LNCAP (cell line): ENCODE measurements around the gene C3orf22.

Experiments
- CTCF ChIP-seq: fragments of 450-650 bp; IDR thresholded peaks from 2 replicates; pipeline ENCODE4 v1.5.1; 2017; ENCODE audit warnings: mild to moderate bottlenecking

C3orf22 gene

GRCh38 chr3:126543457-126544061 is 15.2 kb downstream of the C3orf22 start:
- TF ChIP-seq CTCF: no peak

DNA sequence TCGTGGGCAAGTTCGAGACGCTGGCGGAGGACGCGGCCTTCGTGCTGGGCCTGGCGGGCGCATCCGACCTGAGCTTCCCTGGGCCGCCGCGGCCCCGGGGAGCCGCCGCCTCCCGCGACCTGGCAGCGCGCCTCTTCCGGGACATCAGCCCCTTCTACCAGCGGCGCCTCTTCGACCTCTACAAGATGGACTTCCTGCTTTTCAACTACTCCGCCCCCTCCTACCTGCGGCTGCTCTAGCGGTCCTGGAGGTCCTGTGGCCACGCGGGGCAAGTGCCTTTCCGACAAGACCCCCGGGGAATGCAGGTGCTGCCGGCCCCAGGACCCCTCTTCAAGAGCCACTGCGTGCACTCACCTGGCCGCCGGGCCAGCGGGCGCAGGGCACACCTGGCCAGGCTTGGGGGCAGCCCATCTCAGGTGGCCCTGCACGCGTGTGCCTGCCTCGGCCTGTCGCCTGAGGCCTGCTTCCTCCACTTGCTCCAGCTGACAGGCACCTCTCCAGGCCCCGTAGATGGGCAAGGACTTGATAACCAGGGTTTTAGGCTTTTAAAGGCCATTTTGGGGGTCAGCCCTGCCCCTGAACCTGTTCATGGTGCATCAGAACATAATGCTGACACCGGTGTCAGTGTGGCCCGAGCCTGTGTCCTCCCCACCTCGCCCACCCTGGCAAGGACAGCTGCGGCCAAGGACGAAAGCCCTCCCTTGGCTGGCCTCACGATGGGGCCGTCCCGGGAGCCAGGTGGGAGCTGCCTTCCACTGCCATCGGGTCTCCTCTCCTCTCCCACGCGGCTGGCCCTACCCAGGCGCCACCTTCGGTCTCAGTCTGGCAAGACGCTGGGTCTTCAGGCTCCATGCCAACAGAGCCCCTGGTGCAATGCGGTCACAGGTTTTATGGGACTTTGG is 16.1 kb downstream of the C3orf22 start:
- TF ChIP-seq CTCF: no peak

DNA sequence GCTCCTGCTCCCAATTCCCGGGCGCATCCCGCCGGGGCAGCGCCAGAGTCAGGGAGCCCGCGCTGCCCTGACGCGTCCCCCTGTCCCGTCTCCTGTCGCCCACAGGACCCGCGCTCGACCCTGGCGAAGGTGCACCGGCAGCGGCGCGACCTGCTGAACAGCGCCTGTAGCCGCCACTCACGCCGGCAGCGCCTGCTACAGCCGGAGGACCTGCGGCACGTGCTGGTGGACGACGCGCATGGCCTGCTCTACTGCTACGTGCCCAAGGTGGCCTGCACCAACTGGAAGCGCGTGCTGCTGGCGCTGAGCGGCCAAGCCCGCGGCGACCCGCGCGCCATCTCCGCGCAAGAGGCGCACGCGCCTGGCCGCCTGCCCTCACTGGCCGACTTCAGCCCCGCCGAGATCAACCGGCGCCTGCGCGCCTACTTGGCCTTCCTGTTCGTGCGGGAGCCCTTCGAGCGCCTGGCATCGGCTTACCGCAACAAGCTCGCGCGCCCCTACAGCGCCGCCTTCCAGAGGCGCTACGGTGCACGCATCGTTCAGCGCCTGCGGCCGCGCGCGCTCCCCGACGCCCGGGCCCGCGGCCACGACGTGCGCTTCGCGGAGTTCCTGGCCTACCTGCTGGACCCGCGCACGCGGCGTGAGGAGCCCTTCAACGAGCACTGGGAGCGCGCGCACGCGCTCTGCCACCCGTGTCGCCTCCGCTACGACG is 16.9 kb downstream of the C3orf22 start:
- no peak for TF ChIP-seq CTCF

- TF ChIP-seq CTCF: no peak
These were observed 17.6 kb downstream of the C3orf22 start for GRCh38 chr3:126540951-126541627.

GRCh38 chr3:126540342-126540849 is 18.3 kb downstream of the C3orf22 start:
- TF ChIP-seq CTCF: no peak

GRCh38 chr3:126539558-126540250 is 19.0 kb downstream of the C3orf22 start:
- no peak for TF ChIP-seq CTCF
